Measurements from ENCODE around the gene SASH1. TPM values are rescaled to one million over a fixed set of nuclear protein-coding genes. Genes with fewer than 3 reads are reported as not detected.

The SASH1 gene
- total RNA-seq, 2 donors from 2014 or later: 4.6 to 12.4 TPM

DNA sequence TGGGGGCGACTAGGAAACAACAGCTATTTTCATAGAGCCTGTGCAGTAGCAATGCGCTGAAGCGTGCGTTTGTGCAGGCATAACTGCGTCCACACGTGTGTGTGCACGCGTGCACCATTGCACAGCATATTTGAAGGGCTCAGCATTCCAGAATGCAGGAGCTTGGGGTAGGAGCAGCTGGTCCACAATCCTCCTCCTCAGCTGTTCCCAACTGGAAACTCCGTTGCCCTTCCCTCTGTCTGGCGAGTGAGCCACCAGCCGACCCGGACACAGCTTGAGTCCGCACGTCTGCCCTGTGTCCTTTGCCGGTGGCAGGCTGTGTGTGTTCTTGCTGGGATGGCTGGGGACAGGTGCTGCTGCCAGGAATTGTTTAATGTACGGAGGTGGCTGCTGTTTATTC, 110.2 kb downstream of the SASH1 start:
- H3K9me3 Mint-ChIP-seq: no peaks in the 10 kb centered on the region
- Histone ChIP-seq H3K27me3 (ENCODE audit: control insufficient read depth, insufficient read depth, low read length, poor library complexity, severe bottlenecking) (no peaks in the 10 kb centered on the region), H3K9ac (ENCODE audit: extremely low read depth, low read length, poor library complexity, severe bottlenecking) (no peak overlapping the region), H3K4me3 (ENCODE audit: low read length) (no peak overlapping the region), H3K4me1 (ENCODE audit: control insufficient read depth, insufficient read depth, low read length) (peaks cover 4% of the 10 kb centered on the region), H3K9me3 (ENCODE audit: control insufficient read depth, low read length) (no peaks in the 10 kb centered on the region), H3K27ac (ENCODE audit: low read depth, low read length) (no peak overlapping the region), H3K36me3 (ENCODE audit: control insufficient read depth, insufficient read depth, low read length) (peaks cover 7% of the 10 kb centered on the region)
- H3K4me1 Mint-ChIP-seq: peaks cover 9% of the 10 kb centered on the region
- peaks cover 4% of the 10 kb centered on the region for H3K36me3 Mint-ChIP-seq (ENCODE audit: low read depth)
- no peak overlapping the region for H3K4me3 Mint-ChIP-seq
- no peak overlapping the region for H3K27ac Mint-ChIP-seq
- no peaks in the 10 kb centered on the region for H3K27me3 Mint-ChIP-seq (ENCODE audit: insufficient read depth)
- 93 to 95% methylated on average over 10 to 16 of the region's 16 CpGs for WGBS, 2 experiments (ENCODE audit: insufficient coverage in 1 of 2, insufficient read length in 1 of 2)
- TF ChIP-seq, protein P1, sequence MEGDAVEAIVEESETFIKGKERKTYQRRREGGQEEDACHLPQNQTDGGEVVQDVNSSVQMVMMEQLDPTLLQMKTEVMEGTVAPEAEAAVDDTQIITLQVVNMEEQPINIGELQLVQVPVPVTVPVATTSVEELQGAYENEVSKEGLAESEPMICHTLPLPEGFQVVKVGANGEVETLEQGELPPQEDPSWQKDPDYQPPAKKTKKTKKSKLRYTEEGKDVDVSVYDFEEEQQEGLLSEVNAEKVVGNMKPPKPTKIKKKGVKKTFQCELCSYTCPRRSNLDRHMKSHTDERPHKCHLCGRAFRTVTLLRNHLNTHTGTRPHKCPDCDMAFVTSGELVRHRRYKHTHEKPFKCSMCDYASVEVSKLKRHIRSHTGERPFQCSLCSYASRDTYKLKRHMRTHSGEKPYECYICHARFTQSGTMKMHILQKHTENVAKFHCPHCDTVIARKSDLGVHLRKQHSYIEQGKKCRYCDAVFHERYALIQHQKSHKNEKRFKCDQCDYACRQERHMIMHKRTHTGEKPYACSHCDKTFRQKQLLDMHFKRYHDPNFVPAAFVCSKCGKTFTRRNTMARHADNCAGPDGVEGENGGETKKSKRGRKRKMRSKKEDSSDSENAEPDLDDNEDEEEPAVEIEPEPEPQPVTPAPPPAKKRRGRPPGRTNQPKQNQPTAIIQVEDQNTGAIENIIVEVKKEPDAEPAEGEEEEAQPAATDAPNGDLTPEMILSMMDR (conservative IDR thresholded peaks at IDR 0.05): no peak
- peak; percentile 39 for DNase-seq

DNA sequence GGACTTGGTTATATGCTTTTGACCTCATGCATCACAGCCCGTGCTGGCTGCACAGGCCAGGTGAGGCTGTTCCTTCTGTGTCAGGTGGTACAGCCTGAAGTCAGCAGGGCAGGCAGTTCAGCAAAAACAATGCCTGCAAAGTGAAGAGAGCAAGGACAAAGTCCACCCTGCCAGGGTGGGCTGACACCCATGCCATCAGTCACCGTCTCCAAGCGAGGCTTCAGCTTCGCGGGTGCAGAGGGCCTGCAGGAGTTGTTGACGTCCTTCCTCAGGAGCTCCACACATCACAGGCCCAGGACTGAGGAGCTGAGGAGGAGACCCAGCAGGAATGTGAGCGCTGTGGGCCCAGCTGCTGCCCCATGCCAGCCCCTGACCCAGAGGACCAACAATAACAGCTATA, 111.3 kb downstream of the SASH1 start:
- no peak overlapping the region for H3K4me3 Mint-ChIP-seq
- H3K4me1 Mint-ChIP-seq: no peaks in the 10 kb centered on the region
- no peaks in the 10 kb centered on the region for H3K9me3 ChIP-seq (ENCODE audit: control insufficient read depth, low read length)
- no peak overlapping the region for H3K27ac ChIP-seq (ENCODE audit: low read depth, low read length)
- DNase-seq: peak; percentile 35
- WGBS, 2 experiments (ENCODE audit: insufficient coverage in 1 of 2, insufficient read length in 1 of 2): 88 to 93% methylated on average over 6 to 7 of the region's 7 CpGs
- peaks cover 4% of the 10 kb centered on the region for H3K4me1 ChIP-seq (ENCODE audit: control insufficient read depth, insufficient read depth, low read length)
- H3K36me3 Mint-ChIP-seq (ENCODE audit: low read depth): peaks cover 4% of the 10 kb centered on the region
- H3K36me3 ChIP-seq (ENCODE audit: control insufficient read depth, insufficient read depth, low read length): peaks cover 7% of the 10 kb centered on the region
- H3K27ac Mint-ChIP-seq: no peak overlapping the region
- H3K9ac ChIP-seq (ENCODE audit: extremely low read depth, low read length, poor library complexity, severe bottlenecking): no peak overlapping the region
- no peaks in the 10 kb centered on the region for H3K27me3 ChIP-seq (ENCODE audit: control insufficient read depth, insufficient read depth, low read length, poor library complexity, severe bottlenecking)
- TF ChIP-seq, protein P1 (conservative IDR thresholded peaks at IDR 0.05): no peak
- H3K4me3 ChIP-seq (ENCODE audit: low read length): no peak overlapping the region
- H3K27me3 Mint-ChIP-seq (ENCODE audit: insufficient read depth): no peaks in the 10 kb centered on the region
- H3K9me3 Mint-ChIP-seq: no peaks in the 10 kb centered on the region

DNA sequence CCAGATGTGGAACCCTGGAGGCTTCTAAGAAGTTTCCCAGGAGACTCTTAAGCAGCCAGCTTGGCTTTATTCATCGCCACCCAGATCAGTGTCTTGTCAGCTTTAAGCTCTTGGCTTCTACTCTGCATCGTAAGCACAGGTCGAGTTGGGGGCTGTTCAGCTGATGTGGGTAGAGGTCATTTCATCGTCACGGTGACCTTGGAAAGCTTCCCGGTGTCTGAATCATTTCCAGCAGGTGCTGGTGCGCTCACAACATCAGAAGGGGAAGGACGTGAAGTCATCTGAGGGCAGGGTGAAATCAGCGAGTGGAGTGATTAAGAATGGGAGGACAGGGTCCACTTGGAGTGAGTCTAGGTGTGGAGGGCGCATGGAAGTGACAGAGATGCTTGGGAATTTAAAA, 112.6 kb downstream of the SASH1 start:
- Mint-ChIP-seq H3K9me3 (no peaks in the 10 kb centered on the region), H3K36me3 (ENCODE audit: low read depth) (no peaks in the 10 kb centered on the region), H3K4me3 (no peak overlapping the region), H3K27ac (no peak overlapping the region), H3K4me1 (peaks cover 6% of the 10 kb centered on the region), H3K27me3 (ENCODE audit: insufficient read depth) (no peaks in the 10 kb centered on the region)
- Histone ChIP-seq H3K9ac (ENCODE audit: extremely low read depth, low read length, poor library complexity, severe bottlenecking) (no peak overlapping the region), H3K27ac (ENCODE audit: low read depth, low read length) (peak overlapping the region; percentile 73), H3K9me3 (ENCODE audit: control insufficient read depth, low read length) (no peaks in the 10 kb centered on the region), H3K27me3 (ENCODE audit: control insufficient read depth, insufficient read depth, low read length, poor library complexity, severe bottlenecking) (no peaks in the 10 kb centered on the region), H3K36me3 (ENCODE audit: control insufficient read depth, insufficient read depth, low read length) (peaks cover under 1% of the 10 kb centered on the region), H3K4me3 (ENCODE audit: low read length) (no peak overlapping the region), H3K4me1 (ENCODE audit: control insufficient read depth, insufficient read depth, low read length) (peaks cover 7% of the 10 kb centered on the region)
- TF ChIP-seq, protein P1 (conservative IDR thresholded peaks at IDR 0.05): no peak
- 91 to 93% methylated on average over 9 to 10 of the region's 10 CpGs for WGBS, 2 experiments (ENCODE audit: insufficient coverage in 1 of 2, insufficient read length in 1 of 2)
- peak; percentile 23 for DNase-seq
